Nucleus accumbens (tissue), 56 donors: Measurements from ENCODE around the gene EHD1.
"Not testable (repeated sequence)": the region's sequence is repeated elsewhere in the genome, so short reads cannot be mapped to it uniquely, and the experiment has no call there.

ENCODE experiments used
- DNase-seq, 56 donors: peaks; one replicate each; lab custom pipeline; 2025; lab: John Stamatoyannopoulos, UW

EHD1 gene

GRCh38 chr11:64834723-64835615, 43.5 kb downstream of the EHD1 start:
- no peak for DNase-seq

GRCh38 chr11:64834031-64834722, 44.2 kb downstream of the EHD1 start:
- DNase-seq: no peak

- DNase-seq: no peak
These were observed 44.9 kb downstream of the EHD1 start for GRCh38 chr11:64833509-64833908.

GRCh38 chr11:64833198-64833502, 45.3 kb downstream of the EHD1 start:
- DNase-seq: no peak

- no peak for DNase-seq
These were observed 45.8 kb downstream of the EHD1 start for GRCh38 chr11:64832467-64833197.

- no peak for DNase-seq
These were observed 47.0 kb downstream of the EHD1 start for GRCh38 chr11:64831411-64831891.

- no peak for DNase-seq
These were observed 48.7 kb downstream of the EHD1 start for GRCh38 chr11:64829536-64830251.

GRCh38 chr11:64827451-64827839, 51.0 kb downstream of the EHD1 start:
- DNase-seq: no peak

- DNase-seq: no peak
These were observed 51.6 kb downstream of the EHD1 start for GRCh38 chr11:64826578-64827450.

- DNase-seq: no peak
These were observed 52.4 kb downstream of the EHD1 start for GRCh38 chr11:64826062-64826461.

- peak in 3 of 56 donors; percentile 16 to 24 (median 24) for DNase-seq
These were observed 54.8 kb downstream of the EHD1 start for GRCh38 chr11:64823568-64824119.

- DNase-seq: peak in 14 of 56 donors; percentile 4 to 45 (median 26)
These were observed 60.9 kb downstream of the EHD1 start for GRCh38 chr11:64817476-64817875.

GRCh38 chr11:64815433-64815832, 63.0 kb downstream of the EHD1 start:
- DNase-seq: not testable (repeated sequence)

GRCh38 chr11:64814712-64815187, 63.7 kb downstream of the EHD1 start:
- no peak for DNase-seq

GRCh38 chr11:64813826-64814225, 64.6 kb downstream of the EHD1 start:
- no peak for DNase-seq

GRCh38 chr11:64810891-64811272, 67.5 kb downstream of the EHD1 start:
- DNase-seq: peak in 2 of 56 donors; percentile 51 to 52

GRCh38 chr11:64810271-64810890, 68.0 kb downstream of the EHD1 start, which contains the start of gene MEN1:
MEN1 (minus strand) TSS chr11:64810551; CDS start chr11:64810109, 442 bp downstream.
- DNase-seq: peak; percentile 66 to 98 (median 93)

GRCh38 chr11:64809781-64810241, 68.6 kb downstream of the EHD1 start:
- peak in 5 of 56 donors; percentile 9 to 28 (median 21) for DNase-seq
